BJ (cell line): ENCODE data around the gene HCFC1. TPM values are rescaled to one million over a fixed set of nuclear protein-coding genes. Genes with fewer than 3 reads are reported as not detected.

ENCODE experiments used
- CTCF ChIA-PET: fragments of 350-600 bp; formaldehyde crosslinking; extraction: SDS; loops from one replicate; lab custom pipeline; 2021; ENCODE audit warnings: antibody characterized with exemption, inconsistent platforms; lab: Yijun Ruan, JAX
- POLR2A ChIA-PET: fragments of 300-600 bp; sonication (Branson Sonifier 250); formaldehyde crosslinking; extraction: SDS; loops from one replicate; lab custom pipeline; 2021; ENCODE audit warnings: antibody characterized with exemption; lab: Charles Lee
- DNase-seq: peaks from one replicate; pipeline ENCODE4 v3.0.0-alpha.2; 2011; ENCODE audit warnings: low read depth
- H3K27me3 ChIP-seq: 2 replicates; pipeline ENCODE4 v1.6.0; 2011; ENCODE audit warnings: low read length; ENCODE audit not compliant: control insufficient read depth, insufficient read depth
- H3K36me3 ChIP-seq: 2 replicates; pipeline ENCODE4 v1.5.1; 2011; ENCODE audit warnings: low read length; ENCODE audit not compliant: control insufficient read depth, insufficient read depth
- H3K4me3 ChIP-seq: 2 replicates; pipeline ENCODE4 v1.5.1; 2011; ENCODE audit warnings: low read depth, mild to moderate bottlenecking, control low read depth, low read length
- polyA minus RNA-seq: library from RNA; depleted of rRNA, polyadenylated mRNA; stranded (reverse); fragments of >200 nt; gene quantifications from 2 replicates; pipeline ENCODE4 v1.2.3, GENCODE V29; 2011; rRNA and poly(A)+ RNA removed
- polyA plus RNA-seq: library from polyadenylated mRNA; depleted of rRNA; stranded (reverse); fragments of >200 nt; gene quantifications from 2 replicates; pipeline ENCODE4 v1.2.3, GENCODE V29; 2011; rRNA removed
- TF ChIP-seq, protein P1 (sequence below): IDR thresholded peaks from 2 replicates; pipeline ENCODE4 v1.5.1; 2011; ENCODE audit warnings: low read depth, mild to moderate bottlenecking, control low read depth, inconsistent platforms, low read length, moderate library complexity; ENCODE audit not compliant: insufficient read depth

HCFC1 gene
- polyA plus RNA-seq (2.5 and 3.3 TPM in 2 replicates), polyA minus RNA-seq (14.6 and 23.4 TPM in 2 replicates)

DNA sequence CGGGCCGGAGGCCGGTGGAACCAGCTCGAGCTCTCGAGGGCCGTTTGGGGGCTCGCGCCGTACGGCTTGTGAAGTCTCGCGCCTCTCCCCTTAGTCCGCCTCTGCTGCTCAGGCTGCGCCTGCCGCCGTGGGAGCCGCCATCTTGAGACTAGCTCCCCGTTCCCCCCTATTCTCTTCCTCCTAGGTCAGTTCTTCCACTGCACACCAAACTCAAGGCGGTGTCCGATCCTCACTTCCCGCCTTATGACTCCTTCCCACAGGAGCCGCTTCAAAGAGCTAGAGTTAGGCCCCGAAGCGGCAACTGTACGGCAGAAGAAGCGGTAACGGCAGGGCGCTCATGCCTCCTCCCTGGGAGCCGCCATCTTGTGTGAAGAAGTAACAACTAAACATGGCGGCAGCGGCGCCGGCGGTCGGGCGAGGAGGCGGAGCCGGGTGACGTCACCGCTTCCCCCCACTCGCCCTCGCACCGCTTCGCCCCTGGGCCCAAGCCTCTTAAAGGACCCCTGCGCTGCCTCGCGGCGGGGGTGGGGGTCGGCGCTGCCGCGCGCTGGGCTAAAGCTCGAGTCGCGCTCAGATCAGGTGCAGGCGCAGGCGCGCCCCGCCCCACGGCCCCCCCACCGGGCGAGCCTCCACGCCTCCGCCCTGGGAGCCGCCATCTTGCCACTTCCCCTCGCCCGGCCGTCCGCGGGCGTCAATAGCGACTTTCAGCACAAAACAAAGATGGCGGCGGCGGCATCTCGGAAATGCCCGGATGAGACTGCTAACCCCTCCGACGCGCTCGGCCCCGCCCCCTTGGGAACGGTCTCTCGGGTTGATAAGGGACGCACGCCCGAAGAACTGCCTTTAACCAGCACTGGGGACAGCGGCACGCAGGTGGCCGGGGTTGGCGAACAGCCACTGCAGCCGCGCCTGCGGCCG, at the start of gene HCFC1:
TSS of gene HCFC1 (minus strand) at position 369 of the 918 bp plus-strand sequence. CDS start 978 bp downstream, outside the sequence.
- Histone ChIP-seq H3K36me3 (no peaks in the 10 kb centered on the region), H3K4me3 (peak within 1 kb of the TSS; percentile 75), H3K27me3 (no peaks in the 10 kb centered on the region)
- no peak for DNase-seq
- POLR2A ChIA-PET, result no interaction called here
- CTCF ChIA-PET, result interaction anchor here (1.0 kb wide), 1 partner anchor 54 kb away, joined by 4 read pairs; no protein-coding TSS in a partner anchor
- TF ChIP-seq, protein P1, sequence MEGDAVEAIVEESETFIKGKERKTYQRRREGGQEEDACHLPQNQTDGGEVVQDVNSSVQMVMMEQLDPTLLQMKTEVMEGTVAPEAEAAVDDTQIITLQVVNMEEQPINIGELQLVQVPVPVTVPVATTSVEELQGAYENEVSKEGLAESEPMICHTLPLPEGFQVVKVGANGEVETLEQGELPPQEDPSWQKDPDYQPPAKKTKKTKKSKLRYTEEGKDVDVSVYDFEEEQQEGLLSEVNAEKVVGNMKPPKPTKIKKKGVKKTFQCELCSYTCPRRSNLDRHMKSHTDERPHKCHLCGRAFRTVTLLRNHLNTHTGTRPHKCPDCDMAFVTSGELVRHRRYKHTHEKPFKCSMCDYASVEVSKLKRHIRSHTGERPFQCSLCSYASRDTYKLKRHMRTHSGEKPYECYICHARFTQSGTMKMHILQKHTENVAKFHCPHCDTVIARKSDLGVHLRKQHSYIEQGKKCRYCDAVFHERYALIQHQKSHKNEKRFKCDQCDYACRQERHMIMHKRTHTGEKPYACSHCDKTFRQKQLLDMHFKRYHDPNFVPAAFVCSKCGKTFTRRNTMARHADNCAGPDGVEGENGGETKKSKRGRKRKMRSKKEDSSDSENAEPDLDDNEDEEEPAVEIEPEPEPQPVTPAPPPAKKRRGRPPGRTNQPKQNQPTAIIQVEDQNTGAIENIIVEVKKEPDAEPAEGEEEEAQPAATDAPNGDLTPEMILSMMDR, result no peak

DNA sequence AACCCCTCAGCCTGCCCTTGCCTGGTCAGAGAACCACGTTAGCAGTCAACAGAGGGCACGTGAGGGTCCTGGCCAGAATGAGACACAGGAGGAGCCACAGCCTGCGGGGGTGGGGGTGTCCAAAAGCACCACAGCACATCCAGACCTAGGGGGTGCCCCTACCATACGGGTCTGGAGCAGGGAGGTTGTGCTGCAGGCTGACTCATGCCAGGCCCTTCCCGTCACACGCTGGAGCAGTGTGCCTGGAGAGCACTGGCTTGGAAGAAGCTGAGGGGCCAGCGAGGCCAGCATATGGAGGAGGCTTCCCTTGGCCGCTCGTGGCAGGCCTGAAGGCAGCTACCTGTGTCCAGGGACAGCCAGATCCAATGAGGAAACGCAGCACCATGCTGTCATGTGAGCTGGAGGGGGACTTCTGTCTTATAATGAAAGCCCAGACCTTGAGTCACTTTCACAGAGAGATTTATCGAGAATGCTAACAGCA, 49.6 kb upstream of the HCFC1 start:
- POLR2A ChIA-PET, result no interaction called here
- Histone ChIP-seq H3K27me3 (no peaks in the 10 kb centered on the region), H3K4me3 (no peak overlapping the region), H3K36me3 (peaks cover 4% of the 10 kb centered on the region)
- DNase-seq, result no peak
- CTCF ChIA-PET, result interaction anchor here (1.5 kb wide), 1 partner anchor 19 kb away, joined by 5 read pairs; no protein-coding TSS in a partner anchor
- TF ChIP-seq, protein P1, result no peak

DNA sequence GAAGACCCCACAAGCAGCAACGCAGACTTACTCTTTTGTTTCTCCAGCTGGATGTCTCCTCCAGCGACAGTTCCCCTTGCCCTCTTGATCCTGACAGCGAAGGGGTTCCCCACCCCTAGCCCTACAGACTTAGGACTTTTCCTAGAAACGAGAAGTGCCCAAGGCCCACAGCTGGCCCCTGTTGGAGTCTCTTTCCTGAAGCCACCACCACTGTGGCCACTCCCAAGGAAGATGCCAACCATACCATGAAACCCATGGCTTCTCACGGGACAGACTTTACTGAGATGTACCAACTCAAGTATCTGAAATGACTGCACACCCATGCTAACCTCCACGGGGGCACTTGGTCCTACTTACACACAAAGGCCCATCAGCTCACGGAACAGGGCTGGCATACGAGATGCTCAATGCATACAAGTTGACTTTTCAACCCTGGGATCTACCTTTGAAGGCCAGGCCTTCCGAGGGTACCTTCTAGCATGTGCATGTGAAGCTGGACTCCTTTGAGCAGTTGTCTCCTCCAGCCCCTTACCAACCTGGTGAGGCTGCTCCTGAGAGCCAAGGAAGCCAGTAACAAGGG, 49.0 kb upstream of the HCFC1 start:
- H3K27me3 ChIP-seq, result no peaks in the 10 kb centered on the region
- H3K36me3 ChIP-seq, result peaks cover 6% of the 10 kb centered on the region
- POLR2A ChIA-PET, result interaction anchor here (0.5 kb wide), 1 partner anchor 27 kb away, joined by 3 read pairs; no protein-coding TSS in a partner anchor
- CTCF ChIA-PET, result interaction anchor here (1.5 to 1.6 kb wide), 2 partner anchors 20 to 26 kb away, joined by 5 to 6 read pairs; no protein-coding TSS in a partner anchor
- DNase-seq, result no peak
- peak overlapping the region; percentile 42 for H3K4me3 ChIP-seq
- TF ChIP-seq, protein P1, result no peak

DNA sequence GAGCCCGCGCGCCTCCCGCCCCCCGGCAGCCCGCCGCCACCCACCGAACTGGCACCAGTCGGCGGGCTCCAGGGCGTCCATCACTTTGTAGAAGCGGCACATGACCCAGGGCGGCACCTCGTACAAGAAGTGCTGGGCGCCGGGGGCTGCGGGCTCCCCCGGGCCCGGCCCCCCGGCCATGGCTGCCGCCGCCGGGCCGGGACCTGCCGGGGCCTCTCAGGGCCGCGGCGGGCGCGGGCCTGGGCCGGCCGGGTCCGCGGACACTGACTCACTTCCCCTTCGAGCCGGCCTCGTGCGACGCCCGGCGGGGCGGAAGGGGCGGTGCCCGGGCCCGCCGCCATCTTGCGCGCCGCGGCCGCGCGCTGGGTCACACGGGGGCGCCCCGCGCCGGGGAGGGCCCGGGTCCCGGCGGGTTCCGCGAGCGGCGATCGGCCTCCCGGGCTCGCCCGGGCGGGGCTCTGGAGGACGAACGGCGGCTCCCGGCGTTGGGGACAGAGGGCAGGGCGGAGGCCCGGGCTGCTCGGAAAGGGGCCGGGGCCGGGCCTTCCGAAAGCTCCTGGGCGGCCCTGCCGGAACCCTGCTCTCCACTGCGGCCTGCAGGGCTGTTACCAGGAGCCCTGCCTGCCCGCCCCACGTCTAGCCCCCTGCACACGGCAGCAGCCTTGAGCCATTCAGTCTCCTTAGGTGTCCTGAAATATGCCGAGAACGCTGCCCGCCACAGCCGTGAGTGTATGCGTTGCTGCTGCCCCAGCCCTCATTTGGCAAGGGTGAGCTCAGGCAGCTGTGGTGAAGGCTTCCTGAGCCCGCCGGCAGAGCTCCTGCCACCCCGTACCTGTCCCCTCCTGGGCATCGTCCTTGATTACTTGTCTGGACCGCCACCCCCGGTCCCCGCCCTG, 48.3 kb upstream of the HCFC1 start, which contains the start of gene IRAK1:
TSS of gene IRAK1 (minus strand) at position 270 of the 896 bp plus-strand sequence. CDS start at position 180, 90 bp downstream.
- Histone ChIP-seq H3K27me3 (no peaks in the 10 kb centered on the region), H3K4me3 (peak within 1 kb of the TSS; percentile 51), H3K36me3 (peaks cover 6% of the 10 kb centered on the region)
- TF ChIP-seq, protein P1, result no peak
- CTCF ChIA-PET, result interaction anchor here (1.5 to 1.6 kb wide), 2 partner anchors 21 to 27 kb away, joined by 5 to 6 read pairs; no protein-coding TSS in a partner anchor
- POLR2A ChIA-PET, result interaction anchor here (0.5 kb wide), 1 partner anchor 28 kb away, joined by 3 read pairs; no protein-coding TSS in a partner anchor
- DNase-seq, result no peak
